DOHH2 (cell line): ENCODE results near the gene COL5A1.

Experiments used
- H3F3A ChIP-seq: fragments of 200-600 bp; sonication (generic), shearing (Covaris generic); 2 replicates; pipeline ENCODE4 v1.6.0; 2016; ENCODE audit warnings: antibody characterized with exemption, mild to moderate bottlenecking; ENCODE audit not compliant: control insufficient read depth, insufficient read depth
- H3K27ac ChIP-seq: fragments of 200-600 bp; sonication (generic); 2 replicates; pipeline ENCODE4 v1.5.1; 2014; ENCODE audit warnings: low read depth, mild to moderate bottlenecking, low read length, moderate library complexity
- H3K27me3 ChIP-seq: fragments of 200-600 bp; sonication (generic); 2 replicates; pipeline ENCODE4 v1.6.1; 2014; ENCODE audit warnings: mild to moderate bottlenecking, low read length, mixed read lengths; ENCODE audit not compliant: control insufficient read depth
- H3K36me3 ChIP-seq: fragments of 200-600 bp; sonication (generic); 2 replicates; pipeline ENCODE4 v1.6.1; 2014; ENCODE audit warnings: mild to moderate bottlenecking, low read length, moderate library complexity, mixed read lengths; ENCODE audit not compliant: control insufficient read depth
- H3K4me1 ChIP-seq: fragments of 200-600 bp; sonication (generic); 2 replicates; pipeline ENCODE4 v1.6.1; 2014; ENCODE audit warnings: mild to moderate bottlenecking, low read length, mixed read lengths; ENCODE audit not compliant: control insufficient read depth
- H3K4me2 ChIP-seq: fragments of 200-600 bp; sonication (generic); 2 replicates; pipeline ENCODE4 v1.6.0; 2014; ENCODE audit warnings: mild to moderate bottlenecking, low read length, moderate library complexity
- H3K4me3 ChIP-seq: fragments of 200-600 bp; sonication (generic); 2 replicates; pipeline ENCODE4 v1.5.1; 2014; ENCODE audit warnings: mild to moderate bottlenecking, low read length, mixed read lengths
- H3K79me2 ChIP-seq: fragments of 200-600 bp; sonication (generic); 2 replicates; pipeline ENCODE4 v1.6.1; 2014; ENCODE audit warnings: mild to moderate bottlenecking, low read length, mixed read lengths; ENCODE audit not compliant: control insufficient read depth
- H3K9me2 ChIP-seq: fragments of 200-600 bp; sonication (generic); replicated peaks from 2 replicates; pipeline ENCODE4 v1.6.1; 2014; ENCODE audit warnings: mild to moderate bottlenecking, low read length, mixed read lengths; ENCODE audit not compliant: control insufficient read depth
- H3K9me3 ChIP-seq: fragments of 200-600 bp; sonication (generic); 2 replicates; pipeline ENCODE4 v1.6.1; 2014; ENCODE audit warnings: antibody characterized with exemption, low read length, mixed read lengths; ENCODE audit not compliant: control insufficient read depth, insufficient read depth
- H4K20me1 ChIP-seq: fragments of 200-600 bp; sonication (generic); 2 replicates; pipeline ENCODE4 v1.6.0; 2014; ENCODE audit warnings: low read depth, mild to moderate bottlenecking, antibody characterized with exemption, low read length, moderate library complexity; ENCODE audit not compliant: control insufficient read depth, insufficient read depth
- CTCF ChIP-seq: fragments of 200-600 bp; sonication (generic); IDR thresholded peaks from one replicate; pipeline ENCODE4 v1.5.1; 2014; ENCODE audit warnings: antibody characterized with exemption, mild to moderate bottlenecking, low read depth, low read length; ENCODE audit not compliant: poor library complexity, severe bottlenecking
- EZH2phosphoT487 ChIP-seq: fragments of 200-600 bp; sonication (generic); IDR thresholded peaks from 2 replicates; pipeline ENCODE4 v1.6.1; 2017; ENCODE audit warnings: borderline replicate concordance, mild to moderate bottlenecking, antibody characterized with exemption, low read length, moderate library complexity, mixed read lengths

The COL5A1 gene

GRCh38 chr9:134816264-134816663 lies 174.7 kb downstream of the COL5A1 start:
- H3K27ac ChIP-seq, result no peak overlapping the region
- H4K20me1 ChIP-seq, result no peaks in the 10 kb centered on the region
- H3F3A ChIP-seq, result no peaks in the 10 kb centered on the region
- H3K27me3 ChIP-seq, result no peaks in the 10 kb centered on the region
- H3K36me3 ChIP-seq, result no peaks in the 10 kb centered on the region
- H3K4me3 ChIP-seq, result no peak overlapping the region
- H3K9me2 ChIP-seq, result no peaks in the 10 kb centered on the region
- H3K9me3 ChIP-seq, result no peaks in the 10 kb centered on the region
- H3K4me1 ChIP-seq, result no peaks in the 10 kb centered on the region
- H3K79me2 ChIP-seq, result no peaks in the 10 kb centered on the region
- TF ChIP-seq CTCF, result no peak
- no peak for TF ChIP-seq EZH2phosphoT487
- no peak overlapping the region for H3K4me2 ChIP-seq

GRCh38 chr9:134818000-134818568 lies 176.5 kb downstream of the COL5A1 start:
- TF ChIP-seq CTCF (no peak), EZH2phosphoT487 (no peak)
- H4K20me1 ChIP-seq, result no peaks in the 10 kb centered on the region
- H3K79me2 ChIP-seq, result no peaks in the 10 kb centered on the region
- no peak overlapping the region for H3K4me2 ChIP-seq
- no peaks in the 10 kb centered on the region for H3K9me3 ChIP-seq
- H3K27ac ChIP-seq, result no peak overlapping the region
- no peak overlapping the region for H3K4me3 ChIP-seq
- H3F3A ChIP-seq, result no peaks in the 10 kb centered on the region
- H3K36me3 ChIP-seq, result no peaks in the 10 kb centered on the region
- no peaks in the 10 kb centered on the region for H3K9me2 ChIP-seq
- H3K27me3 ChIP-seq, result no peaks in the 10 kb centered on the region
- H3K4me1 ChIP-seq, result no peaks in the 10 kb centered on the region

GRCh38 chr9:134818591-134818990 lies 177.0 kb downstream of the COL5A1 start:
- Histone ChIP-seq H4K20me1 (no peaks in the 10 kb centered on the region), H3K9me2 (no peaks in the 10 kb centered on the region), H3K27ac (no peak overlapping the region), H3K27me3 (no peaks in the 10 kb centered on the region), H3K4me3 (no peak overlapping the region), H3K4me1 (no peaks in the 10 kb centered on the region), H3K79me2 (no peaks in the 10 kb centered on the region), H3K36me3 (no peaks in the 10 kb centered on the region), H3K4me2 (no peak overlapping the region), H3K9me3 (no peaks in the 10 kb centered on the region), H3F3A (no peaks in the 10 kb centered on the region)
- TF ChIP-seq EZH2phosphoT487, result no peak

GRCh38 chr9:134820901-134821300 lies 179.3 kb downstream of the COL5A1 start:
- H3K79me2 ChIP-seq, result no peaks in the 10 kb centered on the region
- H3K4me1 ChIP-seq, result no peaks in the 10 kb centered on the region
- H3F3A ChIP-seq, result no peaks in the 10 kb centered on the region
- H3K4me2 ChIP-seq, result no peak overlapping the region
- H3K27ac ChIP-seq, result no peak overlapping the region
- H3K9me2 ChIP-seq, result no peaks in the 10 kb centered on the region
- no peak overlapping the region for H3K4me3 ChIP-seq
- no peaks in the 10 kb centered on the region for H3K36me3 ChIP-seq
- no peak for TF ChIP-seq EZH2phosphoT487
- TF ChIP-seq CTCF, result no peak
- no peaks in the 10 kb centered on the region for H3K27me3 ChIP-seq
- no peaks in the 10 kb centered on the region for H3K9me3 ChIP-seq
- no peaks in the 10 kb centered on the region for H4K20me1 ChIP-seq
